GM19438 (cell line): Measurements from ENCODE around the gene NEK6.

Experiments used
- ATAC-seq: cut with Tn5 transposase; IDR thresholded peaks from one replicate; pipeline ENCODE4 v1.9.1; 2021; ENCODE audit warnings: low read depth; ENCODE audit not compliant: unreplicated experiment

The NEK6 gene

DNA sequence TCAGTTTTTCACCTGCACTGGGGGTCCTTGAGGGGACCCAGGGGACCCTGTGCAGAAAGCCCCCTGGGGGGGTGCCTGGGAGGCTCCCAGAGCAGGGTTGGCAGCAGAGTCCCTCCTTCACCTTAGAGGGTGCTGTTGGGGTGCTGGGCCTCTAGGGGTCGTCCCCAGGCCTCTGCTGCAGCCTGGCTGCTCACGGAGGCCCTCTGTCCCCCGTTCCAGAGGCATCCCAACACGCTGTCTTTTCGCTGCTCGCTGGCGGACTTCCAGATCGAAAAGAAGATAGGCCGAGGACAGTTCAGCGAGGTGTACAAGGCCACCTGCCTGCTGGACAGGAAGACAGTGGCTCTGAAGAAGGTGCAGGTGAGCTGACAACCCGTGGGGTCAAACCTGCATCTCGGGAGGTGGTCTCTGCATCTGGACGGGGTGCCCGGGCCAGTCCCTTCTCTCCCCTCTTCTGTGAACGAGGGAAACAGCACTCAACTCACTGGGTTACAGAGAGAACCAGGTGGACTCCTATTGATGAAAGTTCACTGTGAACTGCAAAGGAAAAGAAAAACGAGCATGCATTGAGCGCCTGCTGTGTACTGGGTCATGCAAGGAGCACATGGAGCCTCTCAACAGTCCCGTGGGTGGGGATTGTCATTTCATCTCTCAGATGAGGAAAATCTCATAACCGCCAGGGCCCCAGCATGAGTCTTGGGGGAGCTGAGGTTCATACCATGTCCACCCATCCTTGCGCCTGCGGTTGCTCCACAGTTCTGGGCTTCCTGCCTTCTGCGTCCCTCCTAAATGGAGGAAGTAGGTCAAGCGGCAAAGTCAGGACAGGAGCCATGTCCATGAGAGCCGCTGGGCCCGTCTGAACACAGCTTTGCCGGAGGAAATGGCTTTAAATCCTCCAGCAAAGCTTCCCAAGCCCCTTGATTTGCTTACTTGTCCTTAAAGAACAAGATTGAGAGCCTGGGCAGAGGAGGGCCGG lies 54.8 kb downstream of the NEK6 start:
- ATAC-seq, result no peak

DNA sequence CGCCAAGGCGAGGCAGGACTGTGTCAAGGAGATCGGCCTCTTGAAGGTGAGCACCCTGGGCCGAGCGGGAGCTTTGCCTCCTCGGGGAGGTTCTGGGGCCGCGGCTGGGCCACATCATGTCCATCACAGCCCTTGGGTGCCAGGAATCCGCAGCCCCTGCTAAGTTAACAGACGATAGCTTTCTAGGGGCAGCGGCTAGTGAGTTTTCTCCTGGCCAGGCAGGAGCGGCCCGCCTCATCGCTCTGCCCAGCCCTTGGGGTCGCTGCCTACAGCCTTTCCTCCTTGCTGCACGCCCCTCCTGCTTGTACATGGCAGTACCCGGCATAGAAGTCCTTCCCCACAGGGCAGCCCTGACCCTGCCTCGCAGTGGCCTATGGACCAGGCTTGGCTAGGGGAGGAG lies 56.2 kb downstream of the NEK6 start:
- no peak for ATAC-seq

DNA sequence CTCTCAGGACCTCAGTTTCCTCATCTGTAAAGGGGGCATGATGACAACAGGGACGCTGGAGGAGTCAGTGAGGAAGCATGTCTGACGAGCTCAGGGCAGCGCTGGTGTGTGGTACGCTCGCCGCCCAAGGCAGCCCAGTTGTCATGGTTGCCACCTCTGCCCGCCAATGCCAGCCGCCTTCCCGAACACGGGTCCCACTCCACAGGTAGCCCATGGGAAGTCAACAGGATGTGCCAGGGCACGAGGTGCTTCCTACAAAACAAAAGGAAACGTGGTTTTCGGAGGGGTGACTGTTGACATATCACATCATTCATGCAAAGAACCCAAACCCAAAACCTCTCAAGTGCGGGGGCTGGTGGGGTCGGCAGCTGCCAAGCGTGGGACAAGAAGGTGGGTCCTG lies 58.1 kb downstream of the NEK6 start:
- ATAC-seq, result no peak

DNA sequence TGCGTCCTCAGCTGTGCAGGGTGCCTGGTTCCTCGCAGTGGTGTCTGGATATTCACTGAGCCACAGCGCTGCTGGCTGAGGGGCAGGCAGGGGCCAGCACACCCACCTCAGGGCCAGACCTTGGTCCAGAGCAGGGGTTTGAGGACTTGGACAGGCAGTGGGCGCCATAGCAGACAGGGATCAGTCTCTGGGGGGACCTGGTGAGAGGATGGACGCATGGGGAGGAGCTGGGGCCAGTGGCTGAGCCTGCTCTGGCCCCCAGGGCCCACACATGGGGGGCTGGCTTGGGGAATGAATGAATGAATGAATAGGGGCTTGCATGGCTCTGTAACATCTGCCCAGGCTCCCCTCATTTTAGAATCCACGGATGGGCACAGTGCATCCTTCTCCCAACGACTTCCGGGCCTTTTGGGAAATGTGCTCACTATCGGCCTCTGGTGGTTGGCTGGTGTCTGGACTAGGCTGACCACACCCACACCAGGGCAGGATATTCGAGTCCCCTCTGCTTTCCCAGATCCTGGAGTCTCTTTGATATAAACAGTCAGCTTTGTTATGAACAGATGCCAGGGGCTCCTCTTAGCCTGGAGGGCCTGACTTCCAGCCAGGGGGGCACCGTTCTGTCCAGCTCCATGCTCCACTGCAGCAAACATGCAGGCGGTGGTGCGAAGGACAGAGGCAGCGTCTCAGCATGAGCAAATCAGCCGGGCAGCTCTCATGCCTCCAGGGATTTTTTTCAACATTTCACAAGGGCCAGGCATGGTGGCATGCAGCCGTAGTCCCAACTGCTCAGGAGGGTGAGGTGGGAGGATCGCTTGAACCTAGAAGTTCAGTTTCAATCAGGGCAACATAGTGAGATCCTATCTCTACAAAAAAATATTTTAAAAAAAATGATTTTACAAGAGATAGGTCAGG lies 62.6 kb downstream of the NEK6 start:
- ATAC-seq, result no peak

DNA sequence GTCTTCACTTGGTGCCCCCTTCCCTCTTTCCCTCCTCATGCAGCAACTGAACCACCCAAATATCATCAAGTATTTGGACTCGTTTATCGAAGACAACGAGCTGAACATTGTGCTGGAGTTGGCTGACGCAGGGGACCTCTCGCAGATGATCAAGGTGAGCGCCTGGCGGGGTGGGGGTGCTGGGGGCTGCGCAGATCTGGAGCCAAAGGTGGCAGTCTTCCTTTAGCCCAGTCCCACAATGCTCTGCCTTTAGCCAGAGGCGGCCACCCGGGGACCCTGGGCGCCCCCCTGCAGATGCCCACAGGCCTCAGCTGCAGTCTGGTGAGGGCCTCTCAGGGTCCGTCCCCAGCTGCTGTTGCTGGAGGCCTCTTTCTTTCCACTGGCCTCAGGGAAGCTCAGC lies 63.7 kb downstream of the NEK6 start:
- no peak for ATAC-seq

DNA sequence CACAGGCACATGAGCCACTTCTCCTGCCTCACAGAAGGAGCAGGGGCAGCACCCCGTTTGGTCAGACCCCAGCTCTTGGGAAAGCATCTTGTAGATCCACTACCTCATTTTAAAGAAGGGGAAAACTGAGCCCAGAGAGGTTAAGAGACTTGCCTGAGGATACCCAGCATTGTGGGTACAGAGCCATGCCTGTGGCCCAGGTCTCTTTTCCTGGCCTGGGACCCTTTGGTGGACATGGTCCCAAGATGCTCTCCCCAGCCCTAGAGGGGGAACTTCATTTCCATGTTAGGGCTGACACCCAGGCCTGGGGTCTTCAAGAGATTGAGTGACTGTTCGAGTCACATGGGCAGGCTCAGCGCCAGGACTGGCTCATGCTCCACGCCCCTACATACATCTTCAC lies 64.2 kb downstream of the NEK6 start:
- no peak for ATAC-seq

DNA sequence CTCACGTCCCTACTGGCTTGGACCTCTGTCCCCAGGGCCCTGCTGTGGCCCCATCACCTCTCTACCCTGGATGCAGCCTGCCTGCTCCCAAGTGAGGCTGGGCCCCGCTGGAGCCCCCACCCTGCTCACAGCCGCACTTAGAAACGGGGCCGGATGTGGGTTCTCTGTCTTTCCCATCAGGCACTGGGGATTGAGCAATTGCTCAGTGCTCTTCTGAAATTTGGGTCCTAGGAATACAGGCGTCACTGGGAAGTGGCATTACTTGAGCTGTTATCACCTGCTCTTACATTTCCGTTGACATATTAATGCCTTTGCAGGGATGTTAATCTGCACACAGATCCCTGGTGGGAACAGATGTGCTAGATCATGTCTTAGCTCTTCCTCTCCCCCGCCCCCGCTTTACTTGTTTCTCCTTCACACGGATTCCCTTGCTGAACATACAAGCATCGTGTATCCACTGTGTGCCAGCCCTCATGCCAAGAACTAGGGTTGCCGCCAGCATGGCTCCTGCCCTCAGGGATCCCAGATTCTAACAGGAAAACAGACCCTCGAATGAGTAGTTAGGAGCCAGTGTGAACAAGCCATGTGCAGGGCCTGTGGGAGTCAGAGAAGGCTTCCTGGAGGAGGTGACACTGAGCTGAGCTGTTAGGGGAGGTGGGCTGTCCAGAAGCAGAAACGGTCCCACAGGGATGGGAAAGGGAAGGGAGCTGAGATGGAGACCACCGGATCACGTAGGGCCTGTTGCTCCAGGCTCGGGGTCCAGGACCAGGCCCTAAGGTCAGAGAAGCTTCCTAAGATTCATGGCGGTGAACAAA lies 65.1 kb downstream of the NEK6 start:
- no peak for ATAC-seq

DNA sequence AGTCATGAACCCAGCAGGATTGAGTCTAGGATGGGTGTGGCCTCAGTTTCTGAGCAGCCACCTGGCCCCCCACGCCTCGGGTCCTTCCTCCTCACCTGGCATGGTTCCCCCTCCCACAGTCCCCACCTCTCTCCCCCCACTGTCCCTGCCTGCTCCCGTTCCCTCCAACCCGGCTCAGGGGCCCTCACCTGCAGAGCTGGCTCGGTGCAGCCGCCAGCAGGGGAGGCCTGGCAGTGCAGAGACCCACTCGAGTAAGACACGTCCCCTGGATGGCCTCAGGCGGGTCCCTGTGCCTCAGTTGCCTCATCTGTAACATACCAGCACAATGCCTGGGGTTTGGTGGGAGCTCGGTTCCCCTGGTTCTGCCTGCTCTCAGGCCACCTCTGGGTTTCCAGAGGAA lies 66.2 kb downstream of the NEK6 start:
- no peak for ATAC-seq

DNA sequence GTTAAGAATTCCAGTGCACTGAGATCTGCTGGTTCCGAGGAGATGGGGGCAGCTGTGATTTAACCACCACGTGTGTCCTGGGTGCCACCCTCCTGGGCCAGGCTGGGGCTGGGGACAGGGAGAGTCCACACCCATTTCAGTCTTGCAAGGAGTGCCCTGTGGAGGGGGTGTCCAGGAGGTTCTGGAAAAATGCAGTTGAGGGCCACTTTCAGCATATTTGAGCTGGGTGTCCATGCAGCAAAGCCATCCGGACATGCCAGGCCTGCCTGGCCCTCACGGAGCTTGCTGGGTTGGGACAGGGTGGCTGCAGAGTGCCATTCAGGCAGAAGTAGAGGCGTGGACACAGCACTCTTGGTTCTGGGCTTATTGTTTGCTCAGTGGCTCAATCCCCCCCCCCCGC lies 68.1 kb downstream of the NEK6 start:
- ATAC-seq, result no peak

DNA sequence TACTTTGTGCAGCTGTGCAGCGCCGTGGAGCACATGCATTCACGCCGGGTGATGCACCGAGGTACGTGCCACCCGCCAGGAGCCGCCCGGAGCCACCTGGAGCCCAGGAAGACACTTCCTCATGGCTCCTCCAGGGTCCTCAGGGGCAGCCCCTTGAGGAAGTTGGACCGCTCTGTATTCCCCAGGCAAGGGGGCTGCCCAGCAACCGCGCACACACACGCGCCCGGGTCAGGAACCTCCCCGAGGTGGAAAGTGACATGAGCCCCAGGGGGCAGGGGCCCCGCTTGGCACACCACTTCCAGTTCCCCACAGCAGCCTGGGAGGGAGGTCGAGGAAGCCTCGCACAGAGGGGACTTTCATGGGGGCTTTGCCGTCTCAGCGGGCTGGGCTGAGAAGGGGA lies 68.6 kb downstream of the NEK6 start:
- no peak for ATAC-seq

DNA sequence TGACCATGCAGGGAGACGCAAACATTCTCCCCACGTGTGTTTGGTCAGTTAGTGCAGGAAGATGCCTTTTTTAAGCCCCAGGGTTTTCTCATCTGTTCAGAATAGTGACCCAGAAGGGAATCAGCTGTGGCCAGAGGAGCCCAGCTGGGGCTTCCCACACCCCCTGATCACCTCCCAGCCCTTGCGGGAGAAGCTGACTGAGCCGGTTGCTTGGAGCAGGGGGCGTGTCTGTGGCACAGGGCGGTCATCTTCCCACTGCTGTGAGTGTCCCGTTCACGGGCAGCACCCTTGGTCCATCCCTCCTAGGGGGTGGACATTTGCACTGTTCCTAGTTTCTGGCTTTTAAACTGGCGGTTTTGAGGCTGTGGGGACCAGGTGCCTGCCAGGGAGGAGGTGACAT lies 69.7 kb downstream of the NEK6 start:
- no peak for ATAC-seq

DNA sequence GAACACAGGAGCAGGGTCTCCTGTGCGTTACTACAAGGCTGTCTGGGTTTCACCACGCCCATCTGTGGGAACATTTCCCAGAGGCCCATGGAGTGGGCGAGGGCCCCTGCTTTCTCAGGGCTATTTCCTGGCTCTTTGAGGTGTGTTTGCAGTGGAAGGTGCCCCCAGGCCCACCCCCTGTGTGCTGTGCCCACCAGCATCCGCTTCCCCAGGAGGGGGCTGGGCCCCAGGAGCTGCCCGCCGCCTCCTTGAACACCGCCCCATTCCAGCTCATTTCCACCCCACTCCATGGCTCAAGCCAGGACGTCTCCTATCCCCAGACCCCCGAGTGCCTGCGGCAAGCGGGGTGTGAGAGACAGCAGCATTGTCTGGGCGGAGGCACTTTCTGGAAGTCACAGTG lies 70.5 kb downstream of the NEK6 start:
- no peak for ATAC-seq

DNA sequence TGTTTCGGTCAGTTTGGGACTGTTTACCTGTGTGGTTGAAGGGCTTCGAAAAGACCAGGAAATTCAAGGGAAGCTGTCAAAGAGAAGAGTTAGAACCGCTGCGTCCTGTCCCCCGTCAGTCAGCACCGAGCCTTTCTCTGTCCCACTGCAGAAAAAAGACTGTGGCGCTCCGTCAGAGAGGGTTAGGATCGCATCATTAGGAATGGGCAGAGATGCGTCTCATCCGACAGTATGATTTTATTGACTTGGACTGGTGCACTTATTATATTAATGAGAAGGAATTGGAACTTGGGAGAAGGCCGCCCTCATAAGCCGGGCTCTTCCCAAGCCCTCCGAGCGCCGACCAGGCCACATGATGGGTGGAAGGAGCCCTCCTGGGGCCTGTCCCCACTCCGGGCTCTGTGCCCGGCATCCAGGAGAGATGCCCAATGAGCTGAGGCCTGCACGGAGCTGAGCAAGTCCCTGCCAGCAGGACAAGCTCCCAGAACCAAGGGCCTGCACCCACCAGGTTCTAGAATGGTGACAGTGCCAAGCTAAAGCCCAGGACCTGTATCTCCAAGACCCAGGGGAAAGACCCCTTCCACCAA lies 71.5 kb downstream of the NEK6 start:
- no peak for ATAC-seq

DNA sequence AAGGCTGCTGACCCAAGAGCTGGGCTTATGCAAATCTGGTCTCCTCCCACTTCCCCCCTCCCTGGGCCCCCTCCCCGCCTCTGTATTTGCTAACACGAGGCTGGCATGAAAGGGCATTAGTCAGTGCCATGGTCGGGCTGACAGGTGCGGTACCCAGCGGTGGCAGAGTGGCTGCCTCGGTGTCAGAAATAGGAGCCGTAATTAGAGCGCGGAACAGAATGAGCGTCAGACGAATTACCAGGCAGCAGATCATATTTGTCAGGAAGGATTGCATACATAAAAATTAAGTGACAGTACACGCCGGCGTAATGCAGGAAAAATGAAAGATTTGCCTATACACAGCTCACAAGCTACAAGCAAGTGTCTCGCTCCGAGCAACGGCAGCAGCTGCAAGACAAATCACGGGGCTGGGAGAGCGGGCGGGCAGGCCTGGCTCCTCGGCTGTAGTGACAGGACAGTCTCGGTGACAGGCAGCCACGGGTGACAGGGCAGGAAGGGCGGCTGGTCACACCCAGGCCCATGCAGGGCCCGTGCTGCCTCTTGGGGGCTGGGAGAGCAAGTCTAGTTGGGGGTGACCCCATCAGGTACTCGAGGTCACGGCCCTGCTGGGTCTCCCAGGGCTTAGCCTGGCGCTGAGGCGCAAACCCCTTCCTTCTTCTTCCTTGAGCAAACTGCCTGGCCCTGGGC lies 72.4 kb downstream of the NEK6 start:
- no peak for ATAC-seq

DNA sequence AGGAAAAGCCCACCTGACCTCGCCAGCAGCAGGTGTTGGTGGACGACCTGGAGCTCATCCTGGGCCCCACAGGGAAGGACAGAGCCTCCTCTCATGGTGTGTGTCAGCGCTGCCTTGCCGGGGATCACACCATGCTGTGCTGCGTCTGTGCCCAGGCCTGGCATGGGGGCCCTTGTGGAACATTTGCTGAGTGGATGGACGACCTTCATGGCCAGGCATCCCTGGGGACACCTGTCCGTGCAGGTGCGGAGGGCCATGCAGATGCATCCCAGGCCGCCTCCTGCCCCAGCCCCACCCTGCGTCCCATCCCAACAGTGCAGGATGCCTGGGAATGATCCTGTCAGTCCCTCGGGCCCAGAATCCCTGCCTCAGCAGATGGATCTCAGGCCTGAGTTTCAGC lies 73.8 kb downstream of the NEK6 start:
- ATAC-seq, result no peak

DNA sequence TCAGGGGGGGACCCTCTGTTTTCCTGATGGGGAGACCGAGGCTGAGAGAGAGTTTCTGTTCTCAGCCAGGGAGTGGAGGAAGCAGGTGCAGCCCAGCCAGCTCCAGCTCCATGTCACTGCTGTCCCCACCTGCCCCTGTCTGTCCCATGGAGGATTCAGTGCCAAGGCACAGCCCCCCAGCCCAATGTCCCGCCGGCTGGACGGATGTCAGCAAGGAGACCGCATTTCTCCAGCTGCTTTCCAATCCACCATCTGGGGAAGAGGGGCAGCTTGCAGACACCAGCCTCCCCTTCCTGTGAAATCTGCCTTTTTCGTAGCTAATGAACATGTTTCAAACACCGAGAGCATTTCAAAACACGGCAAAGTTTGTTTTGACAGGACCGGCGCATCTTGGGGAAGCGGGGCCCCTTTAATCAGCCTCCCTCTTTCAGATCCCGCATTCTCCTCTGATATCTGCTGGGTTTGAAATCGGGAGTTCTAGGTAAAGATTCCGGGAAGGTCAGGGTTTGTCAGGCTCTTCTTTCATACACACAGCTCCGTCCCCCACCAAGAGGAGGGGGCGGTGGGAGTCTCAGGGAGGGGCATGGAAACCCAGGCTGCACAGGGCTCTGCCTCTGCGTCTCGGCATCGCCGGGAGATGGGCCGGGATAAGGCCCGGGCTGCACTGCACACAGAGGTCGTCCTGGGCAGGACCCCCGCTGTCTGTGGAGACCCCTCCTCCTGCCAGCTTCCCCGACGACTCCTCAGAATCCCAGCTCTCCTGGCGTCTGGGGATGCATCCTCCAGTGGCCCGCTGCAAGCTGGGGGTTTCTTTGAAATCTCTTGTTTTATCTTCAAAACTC lies 74.8 kb downstream of the NEK6 start:
- no peak for ATAC-seq

DNA sequence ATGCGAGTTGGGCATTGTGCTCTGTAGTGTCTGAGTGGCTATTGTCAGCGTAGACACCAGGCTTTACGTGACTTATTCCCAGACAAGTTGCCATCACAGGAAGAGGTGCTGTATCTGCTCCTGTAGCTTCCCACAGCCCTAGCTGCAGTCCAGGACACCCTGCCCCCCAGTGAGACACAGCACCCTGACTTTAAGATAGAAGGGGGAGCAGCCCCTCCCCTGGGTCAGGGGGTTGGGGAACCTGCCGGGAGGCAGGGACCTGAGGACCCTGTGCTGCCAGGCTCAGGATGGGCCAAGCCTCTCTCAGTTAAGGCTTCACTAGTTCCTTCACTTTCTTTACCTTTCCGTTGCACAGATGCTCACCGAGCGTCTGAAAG lies 75.4 kb downstream of the NEK6 start:
- no peak for ATAC-seq

DNA sequence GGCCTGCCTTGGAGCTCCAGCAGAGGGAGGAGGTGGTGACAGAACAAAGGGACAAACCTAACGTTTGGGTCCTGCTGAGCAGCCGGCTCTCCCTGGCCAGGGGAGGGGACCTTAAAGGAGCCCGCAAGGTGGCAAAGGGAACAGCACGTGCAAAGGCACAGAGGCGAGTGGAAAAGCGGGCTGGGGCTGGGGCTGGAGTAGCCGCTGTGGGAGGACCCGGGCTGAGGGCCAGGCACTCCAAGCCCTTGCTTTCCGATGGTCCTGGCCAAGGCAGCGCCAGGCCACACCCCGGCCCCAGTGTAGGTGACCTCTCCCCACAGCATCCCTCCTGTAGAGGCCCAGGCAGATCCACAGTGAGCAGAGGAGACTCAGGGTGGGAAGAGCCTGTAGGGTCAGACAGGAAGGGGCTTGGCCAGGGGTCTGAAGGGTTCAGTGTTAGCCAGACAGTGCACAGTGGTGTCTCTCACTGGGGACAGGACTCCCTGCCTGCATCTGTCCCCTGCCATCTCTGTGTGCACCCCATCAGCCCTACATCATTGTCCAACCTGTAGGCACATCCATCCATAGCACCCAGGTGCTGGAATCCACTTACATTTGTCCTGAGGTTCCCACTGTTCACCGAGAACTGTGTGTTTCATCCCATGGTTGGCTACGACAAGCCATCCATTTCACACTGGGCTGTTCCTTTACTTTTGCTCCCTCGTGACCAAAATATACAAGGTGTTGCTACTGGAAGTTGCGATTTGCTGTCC lies 77.0 kb downstream of the NEK6 start:
- no peak for ATAC-seq
